GM19240 (cell line): ENCODE results near the gene EAF1.
"Not testable (repeated sequence)": the region's sequence is repeated elsewhere in the genome, so short reads cannot be mapped to it uniquely, and the experiment has no call there.

Experiments
- DNase-seq: peaks from one replicate; pipeline ENCODE4 v3.0.0; 2011; ENCODE audit warnings: low spot score; ENCODE audit not compliant: insufficient read length

The EAF1 gene

DNA sequence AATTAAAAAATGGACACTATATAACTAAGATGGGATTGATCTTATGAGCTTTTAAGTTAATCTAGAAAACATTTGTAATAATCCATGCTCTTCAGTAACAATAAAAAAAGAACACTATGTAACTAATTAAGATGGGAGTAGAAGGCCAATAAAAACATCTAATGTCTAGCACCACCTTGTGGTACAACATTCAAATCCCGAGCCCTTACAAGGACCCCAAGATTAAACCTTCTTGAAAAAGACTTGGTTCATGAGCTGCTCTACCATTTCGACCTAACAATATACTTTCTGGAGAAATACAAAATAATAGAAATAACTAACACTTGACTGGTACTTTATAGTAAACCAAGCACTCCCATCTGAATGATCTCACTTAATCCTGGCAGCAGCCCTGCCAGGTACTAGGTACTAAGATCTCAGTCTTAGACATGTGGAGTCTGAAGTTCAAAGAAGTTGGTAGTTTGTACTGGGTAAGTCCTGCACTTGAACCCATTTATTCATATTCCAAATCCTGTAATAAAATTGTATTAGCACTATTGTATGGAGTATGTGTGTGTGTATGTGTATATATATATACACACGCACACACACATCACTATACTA lies 21.8 kb upstream of the EAF1 start:
- peak; percentile 33 for DNase-seq

- no peak for DNase-seq
Observed at GRCh38 chr3:15409239-15409638, 18.2 kb upstream of the EAF1 start.

DNA sequence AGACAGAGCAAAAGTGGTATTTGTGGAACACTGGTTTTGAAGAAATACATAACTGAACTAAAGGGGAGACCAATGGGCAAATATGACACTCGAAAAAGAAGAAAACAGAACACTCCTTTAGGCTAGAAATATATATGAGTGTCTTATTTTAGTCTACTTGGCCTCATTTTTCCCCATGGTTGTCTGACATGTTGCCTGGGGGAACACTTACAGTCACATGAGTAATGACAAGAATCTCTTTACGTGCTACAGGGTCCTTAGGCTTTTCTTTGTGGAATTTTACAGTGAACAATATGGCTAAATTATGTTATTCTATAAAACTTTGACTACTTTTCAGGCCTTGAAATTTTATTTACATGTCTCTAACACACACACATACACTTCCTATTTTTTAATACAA lies 17.6 kb upstream of the EAF1 start:
- DNase-seq, result no peak

DNA sequence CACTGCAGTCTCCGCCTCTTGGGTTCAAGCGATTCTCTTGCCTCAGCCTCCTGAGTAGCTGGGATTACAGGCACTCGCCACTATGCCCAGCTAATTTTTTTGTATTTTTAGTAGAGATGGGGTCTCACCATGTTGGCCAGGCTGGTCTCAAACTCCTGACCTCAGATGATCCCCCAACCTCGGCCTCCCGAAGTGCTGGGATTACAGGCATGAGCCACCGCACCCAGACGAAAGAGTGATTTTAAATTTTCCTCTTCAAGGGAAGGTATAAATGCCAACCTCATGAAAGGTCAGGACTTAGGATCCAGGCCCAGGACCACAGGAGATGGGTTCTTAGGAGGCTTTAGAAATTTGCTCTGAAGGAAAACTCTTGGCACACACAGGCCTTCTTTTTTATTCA lies 16.4 kb upstream of the EAF1 start:
- not testable (repeated sequence) for DNase-seq

DNA sequence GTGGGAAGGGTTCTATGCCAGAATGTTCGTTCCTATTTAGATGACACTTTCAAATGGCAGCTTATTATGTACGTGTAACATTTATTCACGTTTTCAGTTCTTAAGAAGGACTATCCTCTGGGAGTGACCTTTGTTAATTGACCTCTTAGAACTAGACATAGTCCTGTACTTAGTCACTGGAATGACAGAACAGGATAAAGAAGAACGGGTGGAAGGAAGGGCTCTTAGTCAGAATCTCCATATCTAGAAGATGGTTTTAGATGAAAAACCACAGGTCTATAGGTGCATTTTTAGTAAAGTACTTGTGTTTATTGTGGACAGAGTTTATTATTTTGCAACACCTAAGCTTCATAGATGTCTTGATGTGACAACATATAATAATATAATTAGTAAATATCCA lies 6.5 kb upstream of the EAF1 start:
- no peak for DNase-seq

DNA sequence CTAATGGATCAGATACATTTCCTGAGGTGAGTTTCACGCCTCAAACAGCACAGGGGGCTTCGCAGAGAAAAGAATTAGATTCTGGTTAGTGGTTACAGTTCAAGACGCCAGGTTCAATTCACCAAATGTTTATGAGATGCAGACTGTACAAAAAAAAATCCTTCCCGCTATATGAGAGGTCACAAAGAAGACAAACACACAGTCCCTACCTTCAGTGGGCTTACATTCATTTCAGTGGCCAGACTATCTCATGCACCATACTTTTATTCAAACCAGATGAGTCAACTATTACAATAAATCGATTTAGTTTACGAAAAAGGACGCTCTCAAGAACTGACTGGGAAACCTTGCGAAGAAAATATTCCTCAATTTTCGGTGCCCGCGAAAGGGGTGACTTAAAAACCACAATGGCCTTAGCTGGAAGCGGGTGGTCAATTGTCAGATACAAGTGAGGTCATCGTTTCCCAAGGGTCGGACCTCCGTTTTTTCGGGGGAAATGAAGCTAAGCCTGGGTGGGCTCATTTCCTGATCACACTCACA lies 749 bp upstream of the EAF1 start:
- no peak for DNase-seq

- no peak for DNase-seq
Observed at GRCh38 chr3:15427981-15428380, 583 bp downstream of the EAF1 start.

GRCh38 chr3:15428539-15428938 lies 1.1 kb downstream of the EAF1 start:
- DNase-seq, result no peak

DNA sequence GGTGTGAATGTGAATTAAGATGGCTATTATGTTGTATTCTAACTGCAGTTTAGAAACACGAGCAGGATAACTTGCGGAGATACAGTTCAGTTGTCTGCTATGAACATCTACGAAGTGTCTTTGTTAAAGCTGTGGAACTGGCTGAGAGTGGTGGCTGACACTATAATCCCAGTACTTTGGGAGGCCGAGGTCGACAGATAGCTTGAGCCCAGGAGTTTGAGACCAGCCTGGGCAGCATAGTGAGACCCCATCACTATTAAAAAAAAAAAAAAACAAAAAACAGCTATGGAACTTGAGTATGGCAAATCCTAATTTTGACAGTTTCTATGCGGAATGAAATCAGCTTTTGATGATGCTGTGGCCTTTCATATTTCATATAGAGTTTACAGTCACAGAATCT lies 1.7 kb downstream of the EAF1 start:
- no peak for DNase-seq

DNA sequence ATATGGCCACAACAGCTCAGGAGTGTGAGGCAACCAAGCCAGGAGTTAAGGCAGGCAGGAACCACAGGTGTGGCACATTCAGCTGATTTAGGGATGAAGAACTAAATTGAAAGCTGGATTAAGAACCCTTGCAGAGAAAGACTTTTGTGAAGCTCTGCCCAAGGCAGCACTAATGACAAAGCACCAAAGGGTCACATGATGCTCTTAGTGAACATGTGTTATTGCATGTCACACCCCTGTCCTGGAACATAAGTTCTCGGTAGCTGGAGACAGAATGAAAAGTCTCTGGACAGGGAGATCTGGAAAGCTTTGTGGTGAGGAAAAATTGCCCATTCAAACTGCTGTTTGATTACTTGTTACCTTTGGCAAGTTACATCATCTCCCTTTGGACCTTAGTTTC lies 3.2 kb downstream of the EAF1 start:
- DNase-seq, result no peak

DNA sequence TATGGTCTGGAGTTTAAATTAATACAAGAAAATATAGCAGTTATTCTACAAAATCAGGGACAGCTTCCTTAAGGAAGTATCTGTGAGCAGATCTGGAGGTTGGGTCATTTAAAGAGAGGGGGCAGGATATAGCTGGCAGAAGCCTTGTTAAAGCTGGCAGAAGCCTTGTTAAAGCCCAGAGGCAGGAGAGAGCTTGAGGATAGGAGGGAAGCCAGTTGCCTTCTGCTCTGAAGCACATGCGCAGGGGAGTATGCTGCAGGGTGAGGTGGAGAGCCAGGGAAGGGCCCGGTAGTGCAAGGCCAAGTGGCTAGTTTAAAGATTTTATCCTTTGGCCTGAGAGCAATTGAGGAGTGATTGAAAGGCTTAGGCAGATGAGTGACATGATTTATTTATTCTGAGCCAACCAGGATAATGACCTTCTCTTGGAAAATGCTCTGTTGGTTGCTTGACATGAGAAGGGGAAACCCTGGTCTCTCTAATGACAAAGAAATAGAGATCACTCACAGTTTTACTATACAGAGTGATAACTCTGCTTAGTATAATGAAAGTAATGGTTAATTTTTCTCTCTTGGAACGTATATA lies 3.9 kb downstream of the EAF1 start:
- no peak for DNase-seq

DNA sequence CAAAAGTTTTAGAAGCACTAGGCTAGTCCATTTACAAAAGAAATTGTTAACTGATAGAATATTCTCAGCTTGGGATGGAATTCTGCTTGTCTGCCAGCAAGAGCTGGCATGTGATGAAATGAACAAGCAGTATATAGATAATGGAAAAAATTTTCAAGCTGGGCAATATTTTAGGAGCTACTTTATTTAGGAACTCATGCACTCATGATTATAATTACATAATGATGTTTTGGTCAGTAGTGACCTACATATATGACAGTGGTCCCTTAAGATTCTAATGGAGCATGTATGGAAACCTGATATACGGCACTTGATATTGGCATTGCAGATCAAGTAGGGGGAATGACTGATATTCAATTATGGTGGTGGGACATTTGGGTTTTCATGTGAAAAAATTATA lies 6.1 kb downstream of the EAF1 start:
- no peak for DNase-seq

DNA sequence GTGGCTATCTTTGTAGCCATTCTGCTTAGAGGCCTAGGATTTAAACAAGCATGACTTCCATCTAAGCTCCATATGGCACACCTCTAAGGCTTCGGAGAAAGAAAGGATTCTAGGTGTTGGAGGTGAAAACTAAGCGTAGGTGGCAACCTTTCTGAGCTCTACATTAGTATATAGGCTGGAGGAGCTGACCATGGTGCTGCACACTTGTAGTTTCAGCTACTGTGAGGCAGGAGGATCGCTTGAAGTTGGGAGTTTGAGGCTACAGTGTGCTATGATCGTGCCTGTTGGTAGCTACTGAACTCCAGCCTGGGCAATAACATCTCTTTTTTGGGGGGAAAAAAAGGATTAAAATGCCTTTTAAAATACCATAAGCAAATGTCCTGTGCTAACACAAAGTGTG lies 7.4 kb downstream of the EAF1 start:
- no peak for DNase-seq

DNA sequence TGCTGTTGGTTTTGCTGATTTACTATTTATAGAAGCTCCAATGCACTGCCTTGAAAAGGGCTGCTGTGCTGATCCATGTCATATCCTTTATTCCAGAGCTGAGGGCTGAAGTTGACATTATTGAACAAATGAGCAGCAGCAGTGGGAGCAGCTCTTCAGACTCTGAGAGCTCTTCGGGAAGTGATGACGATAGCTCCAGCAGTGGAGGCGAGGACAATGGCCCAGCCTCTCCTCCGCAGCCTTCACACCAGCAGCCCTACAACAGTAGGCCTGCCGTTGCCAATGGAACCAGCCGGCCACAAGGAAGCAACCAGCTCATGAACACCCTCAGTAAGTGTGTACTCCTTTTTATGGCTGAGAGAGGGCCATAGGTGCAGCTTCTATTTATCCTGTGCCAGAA lies 8.8 kb downstream of the EAF1 start:
- no peak for DNase-seq

GRCh38 chr3:15438983-15439382 lies 11.6 kb downstream of the EAF1 start:
- DNase-seq, result no peak

DNA sequence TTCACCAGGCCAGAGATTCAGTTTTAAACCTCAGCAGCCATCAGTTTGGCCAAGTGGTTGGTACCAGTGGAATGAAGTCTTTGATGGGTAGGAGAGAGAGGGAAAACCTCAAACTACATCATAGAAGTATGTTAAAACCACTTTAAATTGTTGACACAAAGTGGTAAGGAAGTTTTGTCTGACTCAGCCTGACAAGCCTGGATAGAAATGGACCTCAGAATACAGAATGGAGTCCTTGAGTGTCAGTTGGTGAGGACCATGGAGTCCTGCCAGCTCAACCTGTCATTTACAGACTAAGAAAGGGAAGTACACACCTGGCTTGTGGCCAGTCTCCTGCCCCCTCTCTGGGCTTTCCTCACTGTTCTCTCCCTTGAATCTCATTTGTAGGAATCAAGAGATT lies 12.1 kb downstream of the EAF1 start:
- DNase-seq, result no peak

GRCh38 chr3:15440891-15441290 lies 13.5 kb downstream of the EAF1 start:
- no peak for DNase-seq

- no peak for DNase-seq
Observed at GRCh38 chr3:15443826-15444524, 16.6 kb downstream of the EAF1 start.

DNA sequence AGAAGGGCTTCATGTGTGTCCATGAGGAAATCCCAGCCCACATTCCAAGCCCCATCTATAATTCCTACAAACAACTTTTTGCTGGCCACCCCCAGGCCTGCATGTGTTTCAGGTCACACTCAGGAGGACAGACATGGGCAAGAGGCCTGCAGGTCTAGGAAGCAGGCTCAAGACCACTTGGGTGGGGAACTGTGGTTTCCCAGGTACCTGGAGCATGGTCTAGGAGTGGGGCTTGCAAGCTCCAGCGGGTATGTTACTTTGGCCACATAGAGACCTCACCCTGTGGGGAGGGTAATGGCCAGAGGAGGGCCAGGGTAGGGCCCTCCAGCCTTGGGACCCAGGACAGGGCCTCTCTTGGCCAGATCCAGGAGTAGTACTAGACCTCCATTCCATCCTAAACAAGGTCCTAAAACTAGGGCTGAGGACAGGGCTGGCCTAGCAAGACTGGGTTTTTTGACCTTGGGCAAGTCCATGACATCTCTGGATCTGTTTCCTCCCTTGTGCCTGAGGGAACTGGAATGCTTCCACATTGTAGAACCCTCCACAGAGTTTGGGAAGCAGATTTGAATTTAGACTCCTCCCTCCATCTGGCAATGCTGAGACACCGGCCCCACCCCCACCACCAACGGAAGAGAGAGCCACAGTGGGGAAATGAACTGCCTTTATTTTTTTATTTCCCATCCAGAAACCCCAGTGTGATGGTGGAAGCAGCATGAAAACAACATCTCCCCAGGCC lies 22.3 kb downstream of the EAF1 start:
- no peak for DNase-seq

GRCh38 chr3:15450438-15451215 lies 23.2 kb downstream of the EAF1 start:
- no peak for DNase-seq
